Activated T-helper 17 cell treated with anti-CD3 and anti-CD28 coated beads, Interleukin-2, amount 50 U/mL, for 72 hours (primary cell): ENCODE results near the gene MLH1. TPM values are rescaled to one million over a fixed set of nuclear protein-coding genes. Genes with fewer than 3 reads are reported as not detected.
A peak's percentile ranks its signal among the peaks of the same experiment; 100 is the strongest.
"Not testable (repeated sequence)": the region's sequence is repeated elsewhere in the genome, so short reads cannot be mapped to it uniquely, and the experiment has no call there.

Source experiments
- ATAC-seq: fragments of 150-1000 bp; cut with Tn5 transposase; replicated peaks from 2 replicates; pipeline ENCODE4 v1.10.0; 2021; ENCODE audit warnings: mild to moderate bottlenecking, moderate library complexity
- H3K27ac Mint-ChIP-seq: one replicate; pipeline ENCODE4 v1.8.0; 2022; ENCODE audit warnings: mixed read lengths
- H3K27me3 Mint-ChIP-seq: one replicate; pipeline ENCODE4 v1.8.0; 2022; ENCODE audit warnings: mixed read lengths
- H3K36me3 Mint-ChIP-seq: one replicate; pipeline ENCODE4 v1.8.0; 2022; ENCODE audit warnings: low read depth, mild to moderate bottlenecking, mixed read lengths
- H3K4me1 Mint-ChIP-seq: one replicate; pipeline ENCODE4 v1.8.0; 2022; ENCODE audit warnings: mixed read lengths
- H3K4me3 Mint-ChIP-seq: one replicate; pipeline ENCODE4 v1.8.0; 2022; ENCODE audit warnings: mild to moderate bottlenecking, mixed read lengths
- H3K9me3 Mint-ChIP-seq: one replicate; pipeline ENCODE4 v1.8.0; 2022; ENCODE audit warnings: mixed read lengths
- total RNA-seq, 2 donors: library from RNA; stranded (reverse); gene quantifications; one replicate each; pipeline ENCODE4 v1.2.3, GENCODE V29; 2022

Gene MLH1
- total RNA-seq, 2 donors from 2014 or later, result 47.5 to 62.2 TPM

DNA sequence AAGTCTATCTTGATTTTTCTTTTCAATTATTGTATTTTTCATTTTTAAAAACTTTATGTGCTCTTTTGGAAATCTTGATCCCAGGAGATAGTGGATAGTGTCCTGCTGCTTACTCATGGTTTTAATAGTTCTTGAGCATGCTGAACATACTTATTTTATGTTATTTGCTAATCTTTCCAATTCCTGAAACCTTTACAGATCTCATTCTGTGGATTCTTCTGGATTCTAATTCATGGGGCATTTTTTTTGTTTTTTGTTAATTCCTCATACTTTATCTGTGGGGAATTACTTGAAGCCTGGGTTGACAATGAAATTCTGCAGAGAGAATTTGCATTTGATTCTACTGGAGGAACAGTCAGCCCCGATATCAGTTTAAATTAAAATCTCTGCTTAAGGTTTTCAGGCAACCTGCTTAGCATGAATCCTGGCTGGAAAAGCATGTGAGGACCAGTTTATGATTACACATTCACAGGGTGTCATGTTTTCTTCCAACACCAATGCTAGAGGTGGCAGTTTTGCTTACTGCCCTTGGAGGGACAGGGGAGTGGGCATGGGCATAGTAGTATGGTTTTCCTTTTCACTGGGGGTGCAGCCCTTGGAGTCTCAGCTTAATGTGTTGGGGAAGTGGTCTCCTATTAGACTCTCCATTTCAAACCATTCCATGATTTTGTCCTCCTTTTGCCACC, 46.0 kb downstream of the MLH1 start:
- no peaks in the 10 kb centered on the region for H3K4me1 Mint-ChIP-seq
- H3K27me3 Mint-ChIP-seq, result no peaks in the 10 kb centered on the region
- peaks cover 93% of the 10 kb centered on the region for H3K36me3 Mint-ChIP-seq
- no peak for ATAC-seq
- no peaks in the 10 kb centered on the region for H3K9me3 Mint-ChIP-seq
- no peak overlapping the region for H3K4me3 Mint-ChIP-seq
- H3K27ac Mint-ChIP-seq, result peak overlapping the region; percentile 30

DNA sequence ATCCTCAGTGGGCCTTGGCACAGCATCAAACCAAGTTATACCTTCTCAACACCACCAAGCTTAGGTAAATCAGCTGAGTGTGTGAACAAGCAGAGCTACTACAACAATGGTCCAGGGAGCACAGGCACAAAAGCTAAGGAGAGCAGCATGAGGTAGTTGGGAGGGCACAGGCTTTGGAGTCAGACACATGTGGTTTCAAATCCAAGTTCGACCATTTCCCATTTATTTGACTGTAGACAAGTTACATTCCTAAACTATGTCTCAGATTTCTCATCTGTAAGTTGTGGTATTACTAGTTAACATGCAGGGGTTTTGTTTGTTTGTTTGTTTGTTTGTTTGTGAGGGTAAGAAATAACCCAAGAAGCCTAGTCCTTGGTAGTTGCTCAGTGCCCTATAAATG, 46.9 kb downstream of the MLH1 start:
- Mint-ChIP-seq H3K4me3 (no peak overlapping the region), H3K27ac (no peak overlapping the region), H3K4me1 (peaks cover 5% of the 10 kb centered on the region), H3K9me3 (no peaks in the 10 kb centered on the region), H3K27me3 (no peaks in the 10 kb centered on the region), H3K36me3 (peaks cover 93% of the 10 kb centered on the region)
- ATAC-seq, result no peak

DNA sequence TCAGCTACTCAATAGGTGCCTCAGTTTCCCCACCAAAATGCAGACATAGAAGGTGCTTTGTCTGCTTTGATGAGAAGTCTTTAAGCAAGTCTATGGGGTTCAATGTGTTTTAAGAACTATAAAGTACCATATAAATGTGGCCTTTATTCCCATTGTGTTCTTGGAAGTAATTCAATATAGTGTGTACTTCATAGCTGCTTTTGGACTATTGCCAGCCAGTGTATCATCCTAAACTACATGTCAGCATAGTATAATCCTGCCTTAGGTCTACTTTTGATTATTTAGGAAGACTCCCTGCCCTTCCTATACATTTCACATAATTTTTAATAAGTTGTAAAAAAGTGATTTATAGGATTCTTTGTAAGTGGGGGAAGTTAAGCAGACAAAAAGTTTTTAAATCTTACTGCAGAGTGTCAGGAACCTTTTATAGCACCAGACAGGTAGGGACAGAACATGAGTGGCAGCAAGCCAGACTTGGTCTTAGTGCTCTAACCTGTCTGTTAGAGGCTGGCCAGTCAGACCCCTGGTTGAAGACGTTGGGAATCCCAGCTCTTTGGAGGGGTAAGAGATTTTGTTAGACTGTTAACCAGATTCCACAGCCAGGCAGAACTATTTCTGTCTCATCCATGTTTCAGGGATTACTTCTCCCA, 48.4 kb downstream of the MLH1 start:
- H3K4me1 Mint-ChIP-seq, result peaks cover 5% of the 10 kb centered on the region
- H3K27ac Mint-ChIP-seq, result no peak overlapping the region
- H3K36me3 Mint-ChIP-seq, result peaks cover 93% of the 10 kb centered on the region
- H3K4me3 Mint-ChIP-seq, result no peak overlapping the region
- no peaks in the 10 kb centered on the region for H3K27me3 Mint-ChIP-seq
- H3K9me3 Mint-ChIP-seq, result no peaks in the 10 kb centered on the region
- no peak for ATAC-seq

DNA sequence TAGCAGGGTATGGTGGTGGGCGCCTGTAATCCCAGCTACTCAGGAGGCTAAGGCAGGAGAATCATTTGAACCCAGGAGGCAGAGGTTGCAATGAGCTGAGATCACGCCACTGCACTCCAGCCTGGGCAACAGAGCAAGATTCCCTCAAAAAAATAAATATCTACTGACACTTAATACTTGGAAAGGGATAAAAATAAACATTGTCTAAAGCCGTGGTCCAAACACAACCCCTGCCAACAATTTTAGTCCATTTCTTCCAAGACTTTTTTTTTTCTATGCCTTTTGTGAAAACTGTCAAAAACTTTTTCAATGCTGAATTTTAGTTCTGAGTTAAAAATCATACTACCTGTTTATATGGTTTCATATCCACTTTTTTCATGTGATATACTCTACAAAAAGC, 49.4 kb downstream of the MLH1 start:
- peaks cover 93% of the 10 kb centered on the region for H3K36me3 Mint-ChIP-seq
- not testable (repeated sequence) for H3K27ac Mint-ChIP-seq, H3K4me3 Mint-ChIP-seq, H3K4me1 Mint-ChIP-seq, H3K27me3 Mint-ChIP-seq, ATAC-seq, H3K9me3 Mint-ChIP-seq

DNA sequence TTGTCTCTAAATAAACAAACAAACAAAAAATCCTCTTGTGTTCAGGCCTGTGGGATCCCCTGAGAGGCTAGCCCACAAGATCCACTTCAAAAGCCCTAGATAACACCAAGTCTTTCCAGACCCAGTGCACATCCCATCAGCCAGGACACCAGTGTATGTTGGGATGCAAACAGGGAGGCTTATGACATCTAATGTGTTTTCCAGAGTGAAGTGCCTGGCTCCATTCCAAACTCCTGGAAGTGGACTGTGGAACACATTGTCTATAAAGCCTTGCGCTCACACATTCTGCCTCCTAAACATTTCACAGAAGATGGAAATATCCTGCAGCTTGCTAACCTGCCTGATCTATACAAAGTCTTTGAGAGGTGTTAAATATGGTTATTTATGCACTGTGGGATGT, 57.0 kb downstream of the MLH1 start:
- Mint-ChIP-seq H3K27ac (no peak overlapping the region), H3K36me3 (peaks cover 100% of the 10 kb centered on the region), H3K4me3 (no peak overlapping the region), H3K9me3 (no peaks in the 10 kb centered on the region), H3K4me1 (peaks cover 6% of the 10 kb centered on the region), H3K27me3 (no peaks in the 10 kb centered on the region)
- no peak for ATAC-seq

DNA sequence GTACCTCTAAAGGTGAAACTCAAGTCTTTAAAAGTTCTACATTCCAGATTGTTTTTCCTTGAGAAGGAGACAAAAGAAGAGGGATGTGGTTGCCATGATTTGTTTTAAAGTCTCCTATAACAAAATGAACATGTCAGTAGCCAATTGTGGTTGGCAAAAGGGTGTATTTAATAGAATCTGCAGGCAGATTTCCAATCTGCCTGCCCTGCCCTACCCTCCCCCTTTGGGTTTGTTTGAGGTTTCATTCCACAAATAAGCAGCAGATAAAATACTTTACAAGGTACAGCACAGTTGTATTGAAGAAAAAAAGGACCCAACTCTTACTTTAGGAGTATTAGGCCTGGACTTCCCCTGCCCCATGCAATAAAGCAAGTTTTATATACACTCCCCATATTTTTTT, 59.5 kb downstream of the MLH1 start:
- peaks cover 6% of the 10 kb centered on the region for H3K4me1 Mint-ChIP-seq
- no peaks in the 10 kb centered on the region for H3K9me3 Mint-ChIP-seq
- no peaks in the 10 kb centered on the region for H3K27me3 Mint-ChIP-seq
- no peak for ATAC-seq
- no peak overlapping the region for H3K27ac Mint-ChIP-seq
- H3K36me3 Mint-ChIP-seq, result peaks cover 100% of the 10 kb centered on the region
- no peak overlapping the region for H3K4me3 Mint-ChIP-seq

DNA sequence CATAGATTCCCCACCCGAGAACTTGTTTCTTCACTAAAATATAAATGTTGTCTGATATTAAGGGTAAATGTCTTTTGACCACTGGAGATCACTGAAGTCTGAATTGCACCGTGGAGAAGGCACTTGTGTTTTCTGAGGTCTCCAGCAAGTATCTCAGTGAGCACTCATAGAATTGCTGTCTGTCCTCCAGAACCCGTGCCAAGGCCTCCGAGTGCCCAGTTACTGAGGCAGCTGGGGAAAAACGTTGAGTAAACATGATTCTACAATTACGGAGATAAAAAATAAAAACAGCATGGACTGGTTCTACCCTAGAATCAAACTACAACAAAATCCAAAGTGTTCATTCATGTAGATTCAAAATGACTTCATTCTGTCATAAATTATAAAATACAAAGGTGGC, 60.0 kb downstream of the MLH1 start:
- Mint-ChIP-seq H3K27ac (no peak overlapping the region), H3K36me3 (peaks cover 100% of the 10 kb centered on the region), H3K4me1 (peaks cover 6% of the 10 kb centered on the region), H3K27me3 (no peaks in the 10 kb centered on the region), H3K4me3 (no peak overlapping the region), H3K9me3 (no peaks in the 10 kb centered on the region)
- no peak for ATAC-seq

DNA sequence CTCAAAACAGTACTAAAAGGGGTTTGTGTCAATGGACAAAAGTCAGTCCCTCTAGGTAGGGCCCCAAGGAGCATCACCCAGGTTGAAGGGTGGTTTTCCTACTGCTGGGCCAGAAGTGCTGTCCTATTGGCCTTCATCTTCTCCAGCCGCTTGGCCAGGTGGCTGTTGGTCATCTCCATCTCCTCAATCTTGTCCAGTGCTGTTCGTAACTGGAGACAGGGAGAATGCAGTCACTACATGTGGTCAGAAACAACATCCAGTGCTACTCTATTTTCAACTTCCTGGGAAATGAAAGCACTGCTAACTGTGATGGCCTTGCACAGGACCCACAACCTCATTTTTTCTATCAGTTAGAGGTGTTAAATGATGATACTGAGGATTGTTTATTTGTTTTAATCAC, 60.4 kb downstream of the MLH1 start:
- Mint-ChIP-seq H3K27ac (peak overlapping the region; percentile 94), H3K4me3 (no peak overlapping the region), H3K36me3 (peaks cover 100% of the 10 kb centered on the region), H3K27me3 (no peaks in the 10 kb centered on the region), H3K4me1 (peaks cover 6% of the 10 kb centered on the region), H3K9me3 (no peaks in the 10 kb centered on the region)
- no peak for ATAC-seq

DNA sequence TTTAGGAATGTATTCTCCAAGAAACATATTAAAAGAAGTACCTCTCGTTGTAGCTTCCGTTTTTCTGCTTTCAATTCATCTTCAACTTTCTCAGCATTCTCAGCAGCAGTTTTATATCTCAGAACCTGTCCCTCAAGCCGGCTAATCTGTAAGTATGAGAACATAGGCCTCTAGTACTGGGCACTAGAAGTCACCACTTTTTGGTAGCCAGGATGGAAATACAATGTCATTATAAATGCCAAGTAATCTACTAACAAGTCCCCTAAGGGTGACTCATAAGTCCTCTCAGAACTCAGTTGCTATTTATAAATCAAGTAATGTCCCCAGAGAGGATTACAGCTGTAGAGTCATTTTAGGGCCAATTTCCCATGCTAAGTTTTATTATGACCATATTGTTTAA, 61.1 kb downstream of the MLH1 start:
- Mint-ChIP-seq H3K4me3 (peak overlapping the region; percentile 36), H3K27me3 (no peaks in the 10 kb centered on the region), H3K4me1 (peaks cover 6% of the 10 kb centered on the region), H3K27ac (peak overlapping the region; percentile 94), H3K9me3 (no peaks in the 10 kb centered on the region), H3K36me3 (peaks cover 97% of the 10 kb centered on the region)
- ATAC-seq, result peak; percentile 96

DNA sequence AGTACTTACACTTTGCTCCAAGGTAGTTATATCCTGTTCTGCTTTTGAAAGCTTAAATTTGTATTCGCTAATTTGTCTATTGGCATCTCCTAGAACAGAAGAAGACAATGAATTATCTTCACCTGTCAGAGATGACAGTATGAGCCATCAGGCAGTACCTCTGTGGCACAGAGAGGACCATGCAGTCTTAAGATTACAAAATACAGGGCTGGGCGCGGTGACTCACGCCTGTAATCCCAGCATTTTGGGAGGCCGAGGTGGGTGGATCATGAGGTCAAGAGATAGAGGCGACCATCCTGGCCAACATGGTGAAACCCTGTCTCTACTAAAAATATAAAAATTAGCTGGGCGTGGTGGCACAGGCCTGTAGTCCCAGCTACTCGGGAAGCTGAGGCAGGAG, 61.8 kb downstream of the MLH1 start:
- Mint-ChIP-seq H3K27ac (peak overlapping the region; percentile 94), H3K36me3 (peaks cover 94% of the 10 kb centered on the region)
- not testable (repeated sequence) for ATAC-seq, H3K27me3 Mint-ChIP-seq, H3K9me3 Mint-ChIP-seq, H3K4me1 Mint-ChIP-seq, H3K4me3 Mint-ChIP-seq

DNA sequence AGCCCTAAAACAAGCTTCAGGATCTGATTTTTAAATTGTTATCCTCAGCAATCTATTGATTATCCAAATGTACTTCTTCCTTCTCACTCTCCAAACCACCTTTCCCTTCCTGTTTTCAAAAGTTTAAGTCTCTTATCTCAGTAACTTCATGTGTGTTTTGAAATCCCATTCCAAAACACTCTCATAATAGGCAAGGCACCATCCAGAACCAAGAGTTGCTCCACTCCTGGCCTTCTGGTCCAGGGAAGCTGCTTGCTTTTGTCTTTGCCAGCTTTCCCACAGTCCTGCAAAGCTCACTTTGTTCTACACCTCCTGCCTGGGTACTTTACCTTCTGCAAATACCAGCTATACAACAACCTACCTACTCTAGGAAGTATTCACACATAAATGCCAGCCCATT, 63.5 kb downstream of the MLH1 start:
- peaks cover 94% of the 10 kb centered on the region for H3K36me3 Mint-ChIP-seq
- no peak overlapping the region for H3K4me3 Mint-ChIP-seq
- H3K27ac Mint-ChIP-seq, result peak overlapping the region; percentile 48
- peaks cover 9% of the 10 kb centered on the region for H3K4me1 Mint-ChIP-seq
- ATAC-seq, result no peak
- no peaks in the 10 kb centered on the region for H3K9me3 Mint-ChIP-seq
- H3K27me3 Mint-ChIP-seq, result no peaks in the 10 kb centered on the region

DNA sequence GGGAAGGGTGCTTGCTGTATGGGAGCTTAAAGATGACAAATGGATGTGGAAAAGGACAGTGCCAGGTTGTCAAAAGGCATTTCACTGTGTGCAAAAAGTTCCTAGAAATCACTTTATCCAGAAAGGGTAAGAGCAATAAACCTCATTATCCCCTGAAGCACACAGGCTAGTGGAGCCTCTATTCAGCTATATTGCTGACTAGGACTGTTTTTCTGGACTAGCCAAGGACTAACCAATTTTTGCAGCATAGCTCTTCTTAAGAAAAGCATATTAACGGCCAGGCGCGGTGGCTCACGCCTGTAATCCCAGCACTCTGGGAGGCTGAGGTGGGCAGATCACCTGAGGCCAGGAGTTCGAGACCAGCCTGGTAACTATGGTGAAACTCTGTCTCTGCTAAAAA, 64.8 kb downstream of the MLH1 start:
- H3K9me3 Mint-ChIP-seq, result no peaks in the 10 kb centered on the region
- H3K36me3 Mint-ChIP-seq, result peaks cover 94% of the 10 kb centered on the region

DNA sequence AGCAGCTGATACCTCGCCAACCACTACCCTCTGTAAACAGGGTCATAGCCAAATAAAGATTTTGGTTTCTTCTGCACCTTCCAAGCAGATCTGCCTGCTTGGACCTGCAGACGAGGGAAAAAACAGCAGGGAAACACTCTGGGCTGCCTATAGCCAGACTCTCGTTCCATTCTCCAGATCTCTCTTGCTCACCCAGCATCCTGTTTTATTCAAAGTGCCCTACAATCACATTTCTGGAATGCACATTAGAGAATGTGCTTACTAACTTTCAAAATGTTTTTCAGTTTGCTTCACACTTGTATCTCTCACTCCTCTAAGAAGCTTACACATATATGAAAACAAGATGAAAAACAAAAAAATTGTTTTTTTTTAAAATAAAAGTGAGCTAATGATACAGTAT, 71.4 kb downstream of the MLH1 start:
- H3K4me1 Mint-ChIP-seq, result peaks cover 5% of the 10 kb centered on the region
- no peak for ATAC-seq
- no peaks in the 10 kb centered on the region for H3K27me3 Mint-ChIP-seq
- no peak overlapping the region for H3K27ac Mint-ChIP-seq
- H3K4me3 Mint-ChIP-seq, result no peak overlapping the region
- peaks cover 54% of the 10 kb centered on the region for H3K36me3 Mint-ChIP-seq
- no peaks in the 10 kb centered on the region for H3K9me3 Mint-ChIP-seq

More for the DNA sequence above, 64.8 kb downstream of the MLH1 start:
- H3K27ac Mint-ChIP-seq, result no peak overlapping the region
- no peak for ATAC-seq
- H3K27me3 Mint-ChIP-seq, result no peaks in the 10 kb centered on the region
- no peak overlapping the region for H3K4me3 Mint-ChIP-seq
- peaks cover 11% of the 10 kb centered on the region for H3K4me1 Mint-ChIP-seq

DNA sequence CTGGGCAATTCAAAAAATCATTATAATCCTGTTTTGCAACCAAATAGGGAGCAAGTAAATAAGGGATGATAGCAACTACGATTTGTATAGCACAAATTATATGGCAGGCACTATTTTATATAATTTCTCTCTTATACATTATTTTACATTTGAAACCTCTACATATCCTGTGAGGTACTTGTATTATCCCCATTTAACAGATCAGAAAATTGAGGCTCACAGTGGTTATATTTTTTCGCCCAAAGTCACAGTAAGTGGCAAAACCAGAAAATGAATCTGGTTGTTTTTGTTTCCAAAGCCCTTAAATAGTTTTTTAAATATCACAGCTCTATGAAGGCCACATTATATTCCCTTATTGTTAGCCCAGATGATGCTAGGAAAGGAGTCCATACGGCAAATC, 74.3 kb downstream of the MLH1 start:
- ATAC-seq, result no peak
- Mint-ChIP-seq H3K27me3 (no peaks in the 10 kb centered on the region), H3K4me3 (no peak overlapping the region), H3K4me1 (no peaks in the 10 kb centered on the region), H3K36me3 (peaks cover 43% of the 10 kb centered on the region), H3K9me3 (no peaks in the 10 kb centered on the region), H3K27ac (no peak overlapping the region)

DNA sequence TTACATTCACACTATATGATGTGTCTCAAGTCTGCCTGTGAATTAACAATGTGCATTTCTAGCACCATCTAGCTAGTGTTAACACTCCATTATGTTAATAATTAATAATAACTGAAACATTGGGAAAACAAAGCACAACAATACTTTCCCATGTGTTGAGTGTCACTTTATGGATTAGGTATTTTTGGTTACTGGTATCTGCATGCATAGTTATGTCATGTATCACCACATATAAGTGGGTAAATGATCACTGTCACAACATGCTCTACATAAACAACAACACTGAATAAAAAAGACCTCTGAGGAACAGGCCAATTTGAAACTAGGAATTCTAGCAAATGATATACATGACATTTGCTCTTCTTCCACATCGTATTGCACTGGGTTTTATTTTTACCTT, 74.7 kb downstream of the MLH1 start:
- Mint-ChIP-seq H3K36me3 (peaks cover 43% of the 10 kb centered on the region), H3K27me3 (no peaks in the 10 kb centered on the region), H3K4me3 (no peak overlapping the region), H3K27ac (no peak overlapping the region), H3K9me3 (no peaks in the 10 kb centered on the region), H3K4me1 (no peaks in the 10 kb centered on the region)
- ATAC-seq, result no peak
